WERI-Rb-1 (cell line): Measurements from ENCODE around the gene STARD8.

ENCODE experiments used
- DNase-seq: peaks from one replicate; pipeline ENCODE4 v3.0.0-alpha.2; 2020
- H3K27ac ChIP-seq: fragments of 250-450 bp; sonication (Bioruptor Pico); 2 replicates; pipeline ENCODE4 v1.5.1; 2020; ENCODE audit warnings: mild to moderate bottlenecking, moderate library complexity
- H3K27me3 ChIP-seq: fragments of 250-450 bp; sonication (Bioruptor Pico); 2 replicates; pipeline ENCODE4 v1.5.1; 2021; ENCODE audit warnings: mild to moderate bottlenecking, low read depth, moderate library complexity; ENCODE audit not compliant: insufficient read depth, severe bottlenecking
- H3K36me3 ChIP-seq: fragments of 250-450 bp; sonication (Bioruptor Pico); 2 replicates; pipeline ENCODE4 v1.5.1; 2020; ENCODE audit warnings: mild to moderate bottlenecking, moderate library complexity
- H3K4me3 ChIP-seq: 2 replicates; pipeline ENCODE4 v1.5.1; 2011; ENCODE audit warnings: low read depth, mild to moderate bottlenecking, control low read depth, low read length
- H3K9me3 ChIP-seq: fragments of 250-450 bp; sonication (Bioruptor Pico); 2 replicates; pipeline ENCODE4 v1.5.1; 2021; ENCODE audit warnings: mild to moderate bottlenecking, moderate library complexity; ENCODE audit not compliant: severe bottlenecking
- TF ChIP-seq, protein P1 (sequence below): IDR thresholded peaks from 2 replicates; pipeline ENCODE4 v1.5.1; 2011; ENCODE audit warnings: low read depth, mild to moderate bottlenecking, control low read depth, inconsistent platforms, low read length

STARD8 gene

GRCh38 chrX:68631336-68631735 lies 16.1 kb upstream of the STARD8 start:
- DNase-seq: no peak
- Histone ChIP-seq H3K27ac (no peak overlapping the region), H3K27me3 (no peaks in the 10 kb centered on the region), H3K4me3 (no peak overlapping the region), H3K9me3 (no peaks in the 10 kb centered on the region), H3K36me3 (no peaks in the 10 kb centered on the region)
- TF ChIP-seq, protein P1, sequence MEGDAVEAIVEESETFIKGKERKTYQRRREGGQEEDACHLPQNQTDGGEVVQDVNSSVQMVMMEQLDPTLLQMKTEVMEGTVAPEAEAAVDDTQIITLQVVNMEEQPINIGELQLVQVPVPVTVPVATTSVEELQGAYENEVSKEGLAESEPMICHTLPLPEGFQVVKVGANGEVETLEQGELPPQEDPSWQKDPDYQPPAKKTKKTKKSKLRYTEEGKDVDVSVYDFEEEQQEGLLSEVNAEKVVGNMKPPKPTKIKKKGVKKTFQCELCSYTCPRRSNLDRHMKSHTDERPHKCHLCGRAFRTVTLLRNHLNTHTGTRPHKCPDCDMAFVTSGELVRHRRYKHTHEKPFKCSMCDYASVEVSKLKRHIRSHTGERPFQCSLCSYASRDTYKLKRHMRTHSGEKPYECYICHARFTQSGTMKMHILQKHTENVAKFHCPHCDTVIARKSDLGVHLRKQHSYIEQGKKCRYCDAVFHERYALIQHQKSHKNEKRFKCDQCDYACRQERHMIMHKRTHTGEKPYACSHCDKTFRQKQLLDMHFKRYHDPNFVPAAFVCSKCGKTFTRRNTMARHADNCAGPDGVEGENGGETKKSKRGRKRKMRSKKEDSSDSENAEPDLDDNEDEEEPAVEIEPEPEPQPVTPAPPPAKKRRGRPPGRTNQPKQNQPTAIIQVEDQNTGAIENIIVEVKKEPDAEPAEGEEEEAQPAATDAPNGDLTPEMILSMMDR: no peak

GRCh38 chrX:68632491-68632890 lies 15.0 kb upstream of the STARD8 start:
- Histone ChIP-seq H3K27me3 (no peaks in the 10 kb centered on the region), H3K36me3 (no peaks in the 10 kb centered on the region), H3K27ac (no peak overlapping the region), H3K4me3 (no peak overlapping the region), H3K9me3 (no peaks in the 10 kb centered on the region)
- DNase-seq: no peak
- TF ChIP-seq, protein P1: no peak

GRCh38 chrX:68633981-68634380 lies 13.5 kb upstream of the STARD8 start:
- Histone ChIP-seq H3K27ac (no peak overlapping the region), H3K9me3 (no peaks in the 10 kb centered on the region), H3K36me3 (no peaks in the 10 kb centered on the region), H3K4me3 (no peak overlapping the region), H3K27me3 (no peaks in the 10 kb centered on the region)
- DNase-seq: no peak
- TF ChIP-seq, protein P1: no peak

DNA sequence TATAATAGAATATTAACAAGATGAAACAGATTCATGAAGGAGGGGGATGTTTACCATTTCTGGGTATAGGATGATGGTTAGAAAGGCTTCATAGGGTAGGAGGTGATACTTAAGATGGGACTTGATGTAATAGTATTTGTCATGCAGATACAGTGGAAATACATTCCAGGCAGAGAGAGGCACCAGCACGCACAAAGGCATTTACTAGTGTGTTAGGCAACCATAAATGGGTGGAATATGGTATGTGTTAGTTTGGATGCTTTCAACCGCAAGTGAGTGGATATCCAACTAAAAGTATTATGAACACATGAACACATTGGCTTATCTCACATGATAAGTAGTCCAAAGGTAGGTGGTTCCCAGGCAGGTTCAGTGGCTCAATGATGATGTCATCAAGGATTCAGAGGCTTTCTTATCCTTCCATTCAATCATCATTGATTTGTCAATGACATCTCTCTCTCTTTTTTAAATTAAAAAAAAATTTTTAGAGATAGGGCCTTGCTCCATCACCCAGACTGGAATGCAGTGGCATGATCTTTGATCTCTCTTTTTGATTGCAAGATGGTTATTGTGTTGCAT lies 12.7 kb upstream of the STARD8 start:
- DNase-seq: no peak
- H3K27ac ChIP-seq: no peak overlapping the region
- no peak overlapping the region for H3K4me3 ChIP-seq
- no peaks in the 10 kb centered on the region for H3K27me3 ChIP-seq
- no peaks in the 10 kb centered on the region for H3K36me3 ChIP-seq
- H3K9me3 ChIP-seq: no peaks in the 10 kb centered on the region
- TF ChIP-seq, protein P1: no peak

DNA sequence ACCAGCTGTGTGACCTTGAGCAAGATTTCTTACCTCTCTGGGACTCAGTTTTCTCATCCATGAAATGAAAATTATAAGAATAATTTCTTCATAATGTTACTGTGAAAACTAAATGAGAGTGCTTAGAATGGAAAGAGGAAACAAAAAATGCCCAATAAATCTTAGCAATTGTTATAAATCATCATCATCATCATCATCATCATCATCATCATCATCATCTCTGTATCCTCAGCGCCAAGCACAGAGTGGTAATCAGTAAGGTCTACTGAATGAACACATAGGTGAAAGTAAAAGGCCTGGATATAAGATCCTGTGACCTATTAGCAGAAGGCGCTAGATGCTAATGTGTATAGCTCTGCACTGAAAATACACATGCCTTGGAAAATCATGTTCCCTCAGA lies 6.8 kb upstream of the STARD8 start:
- DNase-seq: no peak
- TF ChIP-seq, protein P1: no peak
- H3K4me3 ChIP-seq: no peak overlapping the region
- no peak overlapping the region for H3K27ac ChIP-seq
- H3K27me3 ChIP-seq: no peaks in the 10 kb centered on the region
- no peaks in the 10 kb centered on the region for H3K36me3 ChIP-seq
- H3K9me3 ChIP-seq: no peaks in the 10 kb centered on the region

DNA sequence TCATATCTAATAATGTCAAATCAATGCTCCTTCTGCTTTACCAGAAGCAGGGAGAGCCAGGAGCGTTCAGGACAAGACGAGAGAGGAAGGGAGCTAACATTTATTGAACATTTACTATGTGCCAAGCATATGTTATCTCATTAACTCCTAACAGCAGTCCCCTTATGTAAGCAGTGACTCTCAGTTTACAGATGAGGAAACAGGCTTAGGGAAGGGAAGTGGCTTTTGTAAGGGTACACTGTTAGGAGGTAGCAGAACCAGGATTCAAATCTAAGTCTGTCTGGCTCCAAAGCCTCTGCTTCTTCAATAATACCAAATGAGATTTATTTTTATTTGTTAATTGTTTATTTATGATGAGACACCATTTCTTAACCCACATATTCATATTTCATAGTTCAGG lies 2.6 kb upstream of the STARD8 start:
- Histone ChIP-seq H3K4me3 (no peak overlapping the region), H3K27me3 (peaks cover 14% of the 10 kb centered on the region), H3K36me3 (no peaks in the 10 kb centered on the region), H3K27ac (no peak overlapping the region), H3K9me3 (no peaks in the 10 kb centered on the region)
- TF ChIP-seq, protein P1: no peak
- no peak for DNase-seq
